ENCODE data around the gene TTC21B.
"Not testable (repeated sequence)": the region's sequence is repeated elsewhere in the genome, so short reads cannot be mapped to it uniquely, and the experiment has no call there.

The TTC21B gene

DNA sequence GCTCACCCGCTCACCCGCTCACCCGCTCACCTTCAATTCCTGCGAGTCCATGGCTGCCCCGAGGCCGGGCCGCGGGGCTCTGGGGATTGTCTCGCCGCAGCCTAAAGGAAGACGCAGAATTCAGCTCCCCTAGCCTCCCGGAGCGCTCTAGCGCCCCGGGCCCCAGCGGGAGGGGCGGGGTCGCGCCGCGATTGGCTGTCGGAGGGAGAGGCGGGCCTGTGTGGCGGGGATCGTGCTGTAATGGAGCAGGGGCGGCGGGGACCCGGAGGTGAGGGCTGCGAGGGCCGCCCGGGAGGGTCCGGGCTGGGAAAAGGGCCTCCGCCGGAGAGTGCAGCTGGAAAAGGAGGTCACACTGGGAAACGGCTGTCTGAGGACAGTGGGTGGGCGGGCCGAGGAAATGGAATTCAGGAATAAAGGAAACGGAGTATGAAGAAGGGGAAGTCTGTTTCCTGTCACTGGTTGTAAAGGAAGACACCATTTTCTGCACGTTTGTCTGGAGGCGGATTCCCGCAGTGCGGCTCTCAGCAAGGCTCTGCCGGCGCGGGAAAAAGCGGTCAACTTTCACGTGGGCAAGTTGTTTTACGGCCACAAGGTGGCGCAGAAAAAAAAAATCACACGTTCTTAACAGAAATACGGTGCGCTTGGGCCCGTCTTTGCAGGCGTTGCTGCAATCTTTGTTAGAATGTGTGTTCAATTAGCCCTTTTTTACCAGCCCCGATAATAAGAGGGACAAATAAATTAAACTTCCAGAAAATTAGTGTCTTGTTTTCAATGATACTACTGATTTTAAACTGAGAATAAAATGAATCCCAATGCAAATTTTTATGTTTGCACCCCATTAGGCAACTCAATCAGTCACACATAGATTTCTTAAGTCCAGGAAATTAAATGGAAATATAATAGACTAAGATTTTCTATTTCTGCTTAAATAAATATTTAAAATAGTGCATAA lies at the start of gene TTC21B:
TSS of gene TTC21B (minus strand) at position 122 of the 952 bp plus-strand sequence. CDS start at position 51, 71 bp downstream.
- peak within 1 kb of the TSS; percentile 79 to 90 for H3K4me3 ChIP-seq (ENCODE audit: low read depth in 1 of 2, low read length in 2 of 2)
- H3K9me3 ChIP-seq (ENCODE audit: low read length), result no peaks in the 10 kb centered on the region
- peak within 1 kb of the TSS; percentile 89 for H3K27ac ChIP-seq (ENCODE audit: low read depth, low read length)
- peaks cover under 1% of the 10 kb centered on the region for H3K36me3 ChIP-seq (ENCODE audit: insufficient read depth, low read length)
- H3K4me1 ChIP-seq (ENCODE audit: insufficient read depth, low read length), result peaks cover 24% of the 10 kb centered on the region
- peak within 1 kb of the TSS; percentile 84 for H3K9ac ChIP-seq (ENCODE audit: low read length)
- H3K27me3 ChIP-seq (ENCODE audit: control insufficient read depth in 1 of 2, insufficient read depth in 2 of 2, low read length in 2 of 2), result no peaks in the 10 kb centered on the region

DNA sequence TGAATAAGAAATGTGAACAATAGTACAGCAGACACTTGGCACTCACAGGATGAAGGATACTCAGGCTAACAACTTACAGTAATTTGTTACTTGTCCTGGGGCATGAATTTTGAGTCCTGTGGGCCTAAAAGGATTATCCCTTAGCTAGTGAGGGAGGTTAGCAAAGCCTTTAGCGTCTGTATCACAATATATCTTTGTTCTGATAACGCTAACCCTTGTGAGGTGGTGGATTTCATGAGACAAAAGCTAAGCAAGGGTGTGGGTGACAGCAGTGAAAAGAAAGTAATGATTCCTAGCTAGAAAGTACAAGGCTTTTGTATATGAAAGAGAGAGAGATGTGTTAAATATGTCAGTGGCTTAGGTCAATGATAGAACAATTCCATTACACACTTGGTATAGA lies 46.8 kb upstream of the TTC21B start:
- Histone ChIP-seq H3K9ac (ENCODE audit: low read length) (no peak overlapping the region), H3K9me3 (ENCODE audit: low read length) (no peaks in the 10 kb centered on the region), H3K36me3 (ENCODE audit: insufficient read depth, low read length) (no peaks in the 10 kb centered on the region), H3K27ac (ENCODE audit: low read depth, low read length) (no peak overlapping the region), H3K27me3 (ENCODE audit: control insufficient read depth in 1 of 2, insufficient read depth in 2 of 2, low read length in 2 of 2) (no peaks in the 10 kb centered on the region), H3K4me3 (ENCODE audit: low read depth in 1 of 2, low read length in 2 of 2) (no peak overlapping the region), H3K4me1 (ENCODE audit: insufficient read depth, low read length) (no peaks in the 10 kb centered on the region)

DNA sequence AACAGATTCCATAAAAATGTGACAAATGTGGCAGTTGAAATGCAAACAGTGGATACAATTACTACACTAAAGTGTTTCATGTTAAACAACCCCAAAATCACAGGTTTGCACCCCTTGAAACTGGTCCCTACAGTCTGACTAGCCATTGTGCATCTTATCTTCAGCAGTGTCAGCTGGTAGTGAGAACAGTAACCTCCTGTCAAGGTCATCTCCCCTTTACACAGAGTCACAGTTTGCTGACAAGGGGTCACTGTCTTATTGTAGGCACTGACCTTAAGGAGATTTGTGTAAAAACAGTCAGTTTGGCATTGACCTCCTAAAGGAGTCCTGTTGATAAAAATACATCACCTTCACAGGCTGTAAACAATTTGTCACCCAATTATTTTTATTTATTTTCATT lies 37.3 kb upstream of the TTC21B start:
- Histone ChIP-seq H3K9me3 (ENCODE audit: low read length) (no peaks in the 10 kb centered on the region), H3K27me3 (ENCODE audit: control insufficient read depth in 1 of 2, insufficient read depth in 2 of 2, low read length in 2 of 2) (no peaks in the 10 kb centered on the region), H3K36me3 (ENCODE audit: insufficient read depth, low read length) (no peaks in the 10 kb centered on the region), H3K9ac (ENCODE audit: low read length) (no peak overlapping the region), H3K4me3 (ENCODE audit: low read depth in 1 of 2, low read length in 2 of 2) (no peak overlapping the region), H3K27ac (ENCODE audit: low read depth, low read length) (no peak overlapping the region), H3K4me1 (ENCODE audit: insufficient read depth, low read length) (no peaks in the 10 kb centered on the region)

DNA sequence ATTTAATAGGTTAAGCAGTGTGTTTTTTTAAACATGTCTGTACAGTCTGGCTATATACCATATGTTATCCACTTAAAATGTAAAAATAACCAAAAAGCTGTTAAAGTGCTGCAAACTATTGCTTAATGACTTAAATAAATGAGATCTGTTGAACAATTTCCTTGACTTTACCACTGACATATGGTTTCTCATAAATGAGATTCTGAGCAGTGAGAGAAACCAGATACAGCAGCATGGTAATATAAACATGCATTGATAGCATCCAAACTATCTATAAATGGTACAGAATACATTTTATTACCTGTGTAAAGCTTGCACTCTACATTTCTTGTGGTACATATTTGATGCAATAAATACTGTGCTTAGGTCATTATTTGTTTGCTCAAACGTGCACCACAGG lies 36.3 kb upstream of the TTC21B start:
- H3K27ac ChIP-seq (ENCODE audit: low read depth, low read length), result no peak overlapping the region
- H3K9me3 ChIP-seq (ENCODE audit: low read length), result no peaks in the 10 kb centered on the region
- H3K27me3 ChIP-seq (ENCODE audit: control insufficient read depth in 1 of 2, insufficient read depth in 2 of 2, low read length in 2 of 2), result no peaks in the 10 kb centered on the region

DNA sequence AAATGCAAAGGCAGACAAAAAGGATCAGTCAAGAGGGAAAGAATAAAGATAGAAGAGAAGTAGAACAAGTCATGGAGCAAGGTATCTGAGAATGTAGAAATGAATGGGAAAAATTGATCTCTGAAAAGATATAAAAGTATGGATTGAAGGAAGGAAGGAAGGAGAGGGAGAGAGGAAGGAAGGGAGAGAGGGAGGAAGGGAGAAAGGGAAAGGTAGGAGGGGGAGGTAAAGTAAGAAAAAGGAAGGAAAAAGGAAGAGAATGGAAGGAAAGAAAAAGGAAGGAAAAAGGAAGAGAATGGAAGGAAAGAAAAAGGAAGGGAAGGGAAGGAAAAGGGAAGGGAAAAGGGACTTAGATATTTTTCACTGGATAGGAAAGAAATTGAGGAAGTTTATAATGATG lies 31.5 kb upstream of the TTC21B start:
- Histone ChIP-seq H3K27ac (ENCODE audit: low read depth, low read length) (no peak overlapping the region), H3K4me1 (ENCODE audit: insufficient read depth, low read length) (no peaks in the 10 kb centered on the region), H3K4me3 (ENCODE audit: low read depth in 1 of 2, low read length in 2 of 2) (no peak overlapping the region), H3K27me3 (ENCODE audit: control insufficient read depth in 1 of 2, insufficient read depth in 2 of 2, low read length in 2 of 2) (no peaks in the 10 kb centered on the region), H3K36me3 (ENCODE audit: insufficient read depth, low read length) (no peaks in the 10 kb centered on the region), H3K9ac (ENCODE audit: low read length) (no peak overlapping the region), H3K9me3 (ENCODE audit: low read length) (no peaks in the 10 kb centered on the region)

More for the DNA sequence above, 36.3 kb upstream of the TTC21B start:
- Histone ChIP-seq H3K9ac (ENCODE audit: low read length) (no peak overlapping the region), H3K4me1 (ENCODE audit: insufficient read depth, low read length) (no peaks in the 10 kb centered on the region), H3K4me3 (ENCODE audit: low read depth in 1 of 2, low read length in 2 of 2) (no peak overlapping the region), H3K36me3 (ENCODE audit: insufficient read depth, low read length) (no peaks in the 10 kb centered on the region)

DNA sequence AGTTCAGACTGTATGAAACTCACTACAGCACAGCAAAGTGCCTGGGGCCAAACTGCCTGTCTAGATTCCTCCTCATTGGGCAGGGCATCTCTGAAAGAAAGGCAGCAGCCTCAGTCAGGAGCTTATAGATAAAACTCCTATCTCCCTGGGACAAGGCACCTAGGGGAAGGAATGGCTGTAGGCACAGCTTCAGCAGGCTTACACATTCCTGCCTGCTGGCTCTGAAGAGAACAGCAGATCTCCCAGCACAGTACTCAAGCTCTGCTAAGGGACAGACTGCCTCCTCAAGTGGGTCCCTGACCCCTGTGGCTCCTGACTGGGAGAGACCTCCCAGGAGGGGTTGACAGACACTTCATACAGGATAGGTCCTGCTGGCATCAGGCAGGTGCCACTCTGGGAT lies 18.6 kb upstream of the TTC21B start:
- H3K4me1 ChIP-seq (ENCODE audit: insufficient read depth, low read length); H3K27ac ChIP-seq (ENCODE audit: low read depth, low read length); H3K36me3 ChIP-seq (ENCODE audit: insufficient read depth, low read length); H3K9me3 ChIP-seq (ENCODE audit: low read length); H3K4me3 ChIP-seq (ENCODE audit: low read depth in 1 of 2, low read length in 2 of 2); H3K27me3 ChIP-seq (ENCODE audit: control insufficient read depth in 1 of 2, insufficient read depth in 2 of 2, low read length in 2 of 2); H3K9ac ChIP-seq (ENCODE audit: low read length): not testable (repeated sequence)

DNA sequence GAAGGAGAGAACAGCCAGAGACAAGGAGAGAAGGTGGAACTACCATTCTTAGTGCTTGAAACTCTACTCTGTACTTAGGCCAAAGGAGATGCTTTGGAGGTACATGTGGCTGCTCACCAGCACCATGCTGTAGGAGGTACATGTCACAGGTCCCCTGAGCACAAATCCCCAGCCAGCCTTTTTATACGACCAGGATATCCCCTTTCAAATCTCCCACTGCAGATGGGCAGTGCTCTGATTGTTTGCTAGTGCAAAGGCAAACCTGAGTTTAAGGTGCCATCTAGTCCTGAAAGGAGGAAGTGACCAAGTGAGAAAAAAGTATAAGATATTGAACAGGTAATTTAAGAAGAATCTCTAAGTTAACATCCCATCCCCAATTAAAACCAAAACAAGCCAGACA lies 17.1 kb upstream of the TTC21B start:
- Histone ChIP-seq H3K4me3 (ENCODE audit: low read depth in 1 of 2, low read length in 2 of 2) (no peak overlapping the region), H3K9ac (ENCODE audit: low read length) (no peak overlapping the region), H3K4me1 (ENCODE audit: insufficient read depth, low read length) (no peaks in the 10 kb centered on the region), H3K27me3 (ENCODE audit: control insufficient read depth in 1 of 2, insufficient read depth in 2 of 2, low read length in 2 of 2) (no peaks in the 10 kb centered on the region), H3K9me3 (ENCODE audit: low read length) (no peaks in the 10 kb centered on the region), H3K36me3 (ENCODE audit: insufficient read depth, low read length) (no peaks in the 10 kb centered on the region), H3K27ac (ENCODE audit: low read depth, low read length) (no peak overlapping the region)

DNA sequence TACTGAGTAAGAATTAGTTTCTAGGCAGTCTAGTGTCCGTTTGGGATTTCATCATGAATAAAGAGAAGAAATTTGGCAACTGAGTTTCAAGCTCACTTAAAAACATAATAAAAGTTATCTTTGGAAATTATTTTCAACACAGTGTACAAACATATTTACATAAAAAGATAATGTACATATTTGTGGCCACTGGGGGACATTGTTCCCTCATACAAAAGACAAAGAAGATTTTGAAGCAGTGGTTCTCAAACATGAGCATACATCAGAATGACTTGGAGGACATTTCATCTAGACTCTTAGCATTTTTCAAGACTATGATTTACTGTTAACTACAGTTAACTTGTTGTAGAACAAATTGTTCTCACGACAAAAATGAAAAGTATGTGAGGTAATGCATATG lies 15.7 kb upstream of the TTC21B start:
- no peak overlapping the region for H3K4me3 ChIP-seq (ENCODE audit: low read depth in 1 of 2, low read length in 2 of 2)
- no peak overlapping the region for H3K9ac ChIP-seq (ENCODE audit: low read length)
- H3K27ac ChIP-seq (ENCODE audit: low read depth, low read length), result no peak overlapping the region
- H3K36me3 ChIP-seq (ENCODE audit: insufficient read depth, low read length), result no peaks in the 10 kb centered on the region
- no peaks in the 10 kb centered on the region for H3K27me3 ChIP-seq (ENCODE audit: control insufficient read depth in 1 of 2, insufficient read depth in 2 of 2, low read length in 2 of 2)
- H3K9me3 ChIP-seq (ENCODE audit: low read length), result no peaks in the 10 kb centered on the region
- no peaks in the 10 kb centered on the region for H3K4me1 ChIP-seq (ENCODE audit: insufficient read depth, low read length)

DNA sequence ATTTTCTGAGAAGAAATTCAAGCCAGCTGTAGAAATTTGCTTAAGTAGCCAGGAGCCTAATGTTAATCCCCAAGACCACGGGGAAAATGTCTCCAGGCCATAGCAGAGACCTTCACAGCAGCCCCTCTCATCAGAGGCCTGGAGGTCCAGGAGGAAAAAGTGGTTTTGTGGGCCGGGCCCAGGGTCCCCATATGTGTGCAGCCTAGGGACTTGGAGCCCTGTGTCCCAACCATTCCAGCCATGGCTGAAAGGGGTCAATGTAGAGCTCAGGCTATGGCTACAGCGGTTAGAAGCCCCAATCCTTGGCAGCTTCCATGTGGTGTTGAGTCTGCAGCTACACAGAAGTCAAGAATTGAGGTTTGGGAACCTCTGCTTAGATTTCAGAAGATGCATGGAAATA lies 14.2 kb upstream of the TTC21B start:
- H3K36me3 ChIP-seq (ENCODE audit: insufficient read depth, low read length), result no peaks in the 10 kb centered on the region
- H3K9ac ChIP-seq (ENCODE audit: low read length), result no peak overlapping the region
- no peaks in the 10 kb centered on the region for H3K27me3 ChIP-seq (ENCODE audit: control insufficient read depth in 1 of 2, insufficient read depth in 2 of 2, low read length in 2 of 2)
- no peak overlapping the region for H3K27ac ChIP-seq (ENCODE audit: low read depth, low read length)
- H3K9me3 ChIP-seq (ENCODE audit: low read length), result no peaks in the 10 kb centered on the region
- no peaks in the 10 kb centered on the region for H3K4me1 ChIP-seq (ENCODE audit: insufficient read depth, low read length)
- no peak overlapping the region for H3K4me3 ChIP-seq (ENCODE audit: low read depth in 1 of 2, low read length in 2 of 2)

DNA sequence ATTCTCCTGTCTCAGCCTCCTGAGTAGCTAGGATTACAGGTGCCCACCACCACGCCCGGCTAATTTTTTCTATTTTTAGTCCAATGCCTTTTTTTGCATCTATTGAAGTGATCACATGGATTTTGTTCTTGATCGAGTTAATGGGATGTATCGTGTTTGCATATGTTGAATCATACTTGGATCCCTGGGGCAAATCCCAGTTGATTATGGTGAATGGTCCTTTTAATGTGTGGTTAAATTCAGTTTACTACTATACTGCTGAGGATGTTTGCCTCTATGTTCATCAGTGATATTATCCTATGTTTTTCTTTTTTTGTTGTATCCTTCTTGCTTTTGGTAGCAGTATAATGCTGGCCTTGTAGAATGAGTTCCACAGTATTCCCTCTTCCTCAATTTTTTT lies 8.2 kb upstream of the TTC21B start:
- H3K4me3 ChIP-seq (ENCODE audit: low read depth in 1 of 2, low read length in 2 of 2), result no peak overlapping the region
- H3K27ac ChIP-seq (ENCODE audit: low read depth, low read length), result no peak overlapping the region
- no peaks in the 10 kb centered on the region for H3K4me1 ChIP-seq (ENCODE audit: insufficient read depth, low read length)
- H3K36me3 ChIP-seq (ENCODE audit: insufficient read depth, low read length), result no peaks in the 10 kb centered on the region
- H3K9ac ChIP-seq (ENCODE audit: low read length), result no peak overlapping the region
- no peaks in the 10 kb centered on the region for H3K9me3 ChIP-seq (ENCODE audit: low read length)
- no peaks in the 10 kb centered on the region for H3K27me3 ChIP-seq (ENCODE audit: control insufficient read depth in 1 of 2, insufficient read depth in 2 of 2, low read length in 2 of 2)

DNA sequence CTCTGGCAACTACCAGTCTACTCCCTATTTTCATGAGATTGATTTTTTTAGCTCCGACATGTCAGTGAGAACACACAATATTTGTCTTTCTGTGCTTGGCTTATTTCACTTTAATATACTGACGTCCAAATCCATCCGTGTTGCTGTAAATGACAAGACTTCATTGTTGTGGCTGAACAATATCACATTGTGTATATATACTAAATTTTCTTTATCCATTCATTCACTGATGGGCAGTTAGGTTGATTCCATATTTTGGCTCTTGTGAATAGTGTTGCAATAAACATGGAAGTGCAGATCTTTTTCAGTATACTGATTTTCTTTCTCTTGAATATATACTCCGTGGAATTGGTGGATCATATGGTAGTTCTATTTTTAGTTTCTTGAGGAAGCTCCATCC lies 5.8 kb upstream of the TTC21B start:
- no peaks in the 10 kb centered on the region for H3K36me3 ChIP-seq (ENCODE audit: insufficient read depth, low read length)
- no peaks in the 10 kb centered on the region for H3K9me3 ChIP-seq (ENCODE audit: low read length)
- no peaks in the 10 kb centered on the region for H3K27me3 ChIP-seq (ENCODE audit: control insufficient read depth in 1 of 2, insufficient read depth in 2 of 2, low read length in 2 of 2)
- H3K9ac ChIP-seq (ENCODE audit: low read length), result no peak overlapping the region
- peaks cover 8% of the 10 kb centered on the region for H3K4me1 ChIP-seq (ENCODE audit: insufficient read depth, low read length)
- H3K27ac ChIP-seq (ENCODE audit: low read depth, low read length), result no peak overlapping the region
- H3K4me3 ChIP-seq (ENCODE audit: low read depth in 1 of 2, low read length in 2 of 2), result no peak overlapping the region
